Stimulated activated naive B cell treated with anti-CD40 and anti-IgM and Interleukin-4, amounts not matched to agents 10 μg/mL and 1 μg/mL and 100 μg/mL, for 72 hours (primary cell): Measurements from ENCODE around the gene DGKI.
"Not testable (repeated sequence)": the region's sequence is repeated elsewhere in the genome, so short reads cannot be mapped to it uniquely, and the experiment has no call there.

ENCODE experiments used
- ATAC-seq, 2 donors: fragments of 150-1000 bp; cut with Tn5 transposase; replicated peaks; 2 replicates each; pipeline ENCODE4 v1.10.0; 2021; ENCODE audit warnings: moderate library complexity in 1 of 2
- DNase-seq: peaks from one replicate; pipeline ENCODE4 v3.0.0; 2021
- H3K27ac Mint-ChIP-seq: one replicate; pipeline ENCODE4 v1.8.0; 2022; ENCODE audit warnings: mild to moderate bottlenecking, mixed read lengths
- H3K27me3 Mint-ChIP-seq, 2 donors: one replicate each; pipeline ENCODE4 v1.8.0; 2022; ENCODE audit warnings: mixed read lengths in 2 of 2
- H3K36me3 Mint-ChIP-seq, 2 donors: one replicate each; pipeline ENCODE4 v1.8.0; 2022; ENCODE audit warnings: mixed read lengths in 2 of 2, mild to moderate bottlenecking in 1 of 2
- H3K4me1 Mint-ChIP-seq, 2 donors: one replicate each; pipeline ENCODE4 v1.8.0; 2022; ENCODE audit warnings: mixed read lengths in 2 of 2, mild to moderate bottlenecking in 1 of 2
- H3K4me3 Mint-ChIP-seq, 2 donors: one replicate each; pipeline ENCODE4 v1.8.0; 2022; ENCODE audit warnings: mild to moderate bottlenecking in 2 of 2, mixed read lengths in 2 of 2, moderate library complexity in 1 of 2
- H3K9me3 Mint-ChIP-seq, 2 donors: one replicate each; pipeline ENCODE4 v1.8.0; 2022; ENCODE audit warnings: mixed read lengths in 2 of 2, mild to moderate bottlenecking in 1 of 2

The DGKI gene

DNA sequence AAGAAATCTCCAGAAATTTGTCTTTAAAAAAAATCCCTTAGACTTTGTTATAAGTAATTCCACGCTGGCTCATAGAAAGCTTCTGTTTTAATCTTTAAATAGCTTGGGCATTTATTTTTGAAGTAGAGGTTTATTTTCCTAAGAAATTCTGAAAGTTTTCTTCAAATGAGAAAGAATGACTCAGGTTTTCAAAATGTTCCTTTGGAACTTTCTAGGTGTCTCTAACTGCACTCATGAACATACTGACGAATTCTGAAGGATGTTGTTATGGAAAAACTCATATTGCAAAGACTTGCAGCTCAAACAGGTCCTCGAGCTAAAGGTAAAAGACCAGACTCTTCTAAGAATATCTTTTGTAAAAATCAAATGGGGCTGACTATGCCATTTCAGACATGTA lies 10.7 kb downstream of the DGKI start:
- H3K27me3 Mint-ChIP-seq: peaks cover 16 to 33% of the 10 kb centered on the region in 2 donors
- H3K36me3 Mint-ChIP-seq: peaks cover 5 to 6% of the 10 kb centered on the region in 2 donors
- DNase-seq (no peak), ATAC-seq (no peak)
- H3K27ac Mint-ChIP-seq: no peak overlapping the region
- peaks cover 10% of the 10 kb centered on the region in 2 donors for H3K9me3 Mint-ChIP-seq
- no peaks in the 10 kb centered on the region for H3K4me1 Mint-ChIP-seq
- H3K4me3 Mint-ChIP-seq: no peak overlapping the region

DNA sequence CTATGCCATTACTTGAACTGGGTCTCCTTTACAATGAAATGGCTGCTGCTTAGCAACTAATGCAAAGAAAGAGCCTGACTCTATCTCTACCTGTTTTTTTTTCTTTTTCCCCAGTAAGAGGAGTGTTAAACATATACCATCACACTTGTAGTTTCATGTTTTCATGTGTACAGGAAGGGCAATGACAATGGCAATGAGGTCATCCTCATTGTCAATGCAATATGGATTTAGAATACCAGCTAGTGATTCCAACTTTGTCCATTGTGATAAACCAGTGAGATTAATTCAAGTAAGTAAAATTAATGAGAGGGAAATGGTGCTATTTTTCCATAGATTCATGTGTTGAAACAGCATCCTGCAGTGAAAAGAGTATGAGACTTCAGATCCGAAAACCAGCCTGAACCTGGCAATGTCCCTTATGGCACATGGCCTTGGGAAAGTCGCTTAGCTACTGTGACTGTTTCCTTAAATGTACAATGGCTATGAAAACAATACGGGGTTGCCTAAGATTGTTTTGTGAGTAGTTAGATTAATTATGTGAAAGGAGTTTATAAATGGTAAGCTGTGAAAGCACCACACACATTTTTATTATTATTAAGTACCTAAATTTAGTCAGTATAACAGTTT lies 11.2 kb downstream of the DGKI start:
- Mint-ChIP-seq H3K4me3 (no peak overlapping the region), H3K27me3 (peaks cover 16 to 33% of the 10 kb centered on the region in 2 donors), H3K27ac (no peak overlapping the region), H3K36me3 (peaks cover 5 to 6% of the 10 kb centered on the region in 2 donors), H3K9me3 (peaks cover 10% of the 10 kb centered on the region in 2 donors), H3K4me1 (no peaks in the 10 kb centered on the region)
- DNase-seq: no peak
- ATAC-seq: no peak

DNA sequence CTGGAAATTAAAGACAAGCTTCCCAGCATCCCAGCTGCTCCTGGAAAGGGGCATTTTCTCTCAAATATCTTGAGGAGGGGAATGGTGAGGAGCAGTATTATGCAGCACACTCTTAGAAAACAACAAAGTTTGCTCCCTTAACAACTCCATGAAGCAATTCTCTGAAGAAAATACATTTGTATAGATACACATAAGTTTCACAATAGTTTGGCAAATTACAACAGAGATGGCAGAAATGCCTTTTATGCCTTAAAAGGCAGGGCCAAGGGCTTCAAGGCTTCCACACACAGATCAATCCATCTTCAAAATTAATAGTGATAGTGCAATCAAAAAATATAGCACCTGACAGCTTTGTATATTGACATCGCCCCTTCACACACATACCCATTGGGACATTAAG lies 12.2 kb downstream of the DGKI start:
- Mint-ChIP-seq H3K27ac (no peak overlapping the region), H3K27me3 (peaks cover 14 to 27% of the 10 kb centered on the region in 2 donors), H3K9me3 (peaks cover 10 to 13% of the 10 kb centered on the region in 2 donors), H3K4me1 (no peaks in the 10 kb centered on the region), H3K36me3 (peaks cover 5 to 6% of the 10 kb centered on the region in 2 donors), H3K4me3 (no peak overlapping the region)
- no peak for DNase-seq
- ATAC-seq: no peak

DNA sequence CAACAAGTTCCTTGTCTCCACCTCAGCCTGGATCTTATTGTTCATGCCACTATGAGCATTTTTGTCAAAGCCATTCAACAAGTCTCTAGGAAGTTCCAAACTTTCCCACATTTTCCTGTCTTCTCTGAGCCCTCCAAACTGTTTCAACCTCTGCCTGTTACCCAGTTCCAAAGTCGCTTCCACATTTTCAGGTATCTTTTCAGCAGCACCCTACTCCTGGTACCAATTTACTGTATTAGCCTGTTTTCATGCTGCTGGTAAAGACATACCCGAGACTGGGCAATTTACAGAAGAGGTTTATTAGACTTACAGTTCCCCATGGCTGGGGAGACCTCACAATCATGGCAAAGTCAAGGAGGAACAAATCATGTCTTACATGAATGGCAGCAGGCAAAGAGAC lies 13.8 kb downstream of the DGKI start:
- H3K9me3 Mint-ChIP-seq: peaks cover 10 to 13% of the 10 kb centered on the region in 2 donors
- not testable (repeated sequence) for H3K4me1 Mint-ChIP-seq, ATAC-seq, H3K36me3 Mint-ChIP-seq, H3K27ac Mint-ChIP-seq, DNase-seq, H3K4me3 Mint-ChIP-seq
- peaks cover 8 to 19% of the 10 kb centered on the region in 2 donors for H3K27me3 Mint-ChIP-seq

GRCh38 chr7:137832382-137832781 lies 14.4 kb downstream of the DGKI start:
- no peak for ATAC-seq
- Mint-ChIP-seq H3K9me3 (peaks cover 10 to 13% of the 10 kb centered on the region in 2 donors), H3K4me1 (no peaks in the 10 kb centered on the region), H3K27ac (no peak overlapping the region), H3K36me3 (peaks cover 5 to 6% of the 10 kb centered on the region in 2 donors), H3K27me3 (peaks cover 6 to 19% of the 10 kb centered on the region in 2 donors), H3K4me3 (no peak overlapping the region)
- DNase-seq: no peak

GRCh38 chr7:137831555-137831954 lies 15.2 kb downstream of the DGKI start:
- H3K27ac Mint-ChIP-seq, H3K4me1 Mint-ChIP-seq, H3K4me3 Mint-ChIP-seq, ATAC-seq, DNase-seq, H3K36me3 Mint-ChIP-seq: not testable (repeated sequence)
- Mint-ChIP-seq H3K9me3 (peaks cover 10 to 13% of the 10 kb centered on the region in 2 donors), H3K27me3 (peaks cover 9 to 20% of the 10 kb centered on the region in 2 donors)

DNA sequence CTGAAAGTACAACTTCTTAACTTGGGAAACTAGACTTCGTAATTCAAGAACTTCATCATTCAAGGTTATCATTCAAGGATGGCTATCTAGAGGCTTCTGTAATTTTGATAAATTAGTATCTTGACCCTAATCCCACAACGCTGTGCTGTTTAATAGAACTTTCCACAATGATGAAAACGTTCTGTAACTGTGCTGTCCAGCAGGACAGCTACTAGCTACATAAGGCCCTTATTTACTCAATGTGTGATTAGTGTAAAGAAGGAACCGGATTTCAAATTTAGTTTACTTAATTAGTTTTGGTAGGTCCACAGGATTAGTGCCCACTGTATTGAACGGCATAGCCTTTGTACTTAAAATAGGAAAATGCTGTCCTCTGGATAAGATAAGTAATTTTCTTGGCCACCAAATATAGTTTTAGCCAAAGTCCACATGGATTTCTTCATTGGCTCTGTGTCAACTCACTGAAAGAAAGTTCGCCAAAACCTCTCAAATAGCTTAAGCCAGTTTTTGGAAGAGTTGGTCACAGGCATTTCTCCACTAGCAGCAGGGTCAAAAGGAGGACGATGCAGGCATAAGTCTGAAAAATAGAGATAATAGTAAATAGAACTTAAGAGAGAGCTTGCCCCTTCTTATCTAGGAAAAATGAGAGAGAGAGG lies 17.3 kb downstream of the DGKI start:
- no peak overlapping the region for H3K4me3 Mint-ChIP-seq
- H3K27ac Mint-ChIP-seq: no peak overlapping the region
- peaks cover 6% of the 10 kb centered on the region in 2 donors for H3K36me3 Mint-ChIP-seq
- DNase-seq (no peak), ATAC-seq (no peak)
- peaks cover 10 to 13% of the 10 kb centered on the region in 2 donors for H3K9me3 Mint-ChIP-seq
- H3K4me1 Mint-ChIP-seq: no peaks in the 10 kb centered on the region
- H3K27me3 Mint-ChIP-seq: peaks cover 9 to 15% of the 10 kb centered on the region in 2 donors

GRCh38 chr7:137828456-137828855 lies 18.3 kb downstream of the DGKI start:
- Mint-ChIP-seq H3K36me3 (peaks cover 6% of the 10 kb centered on the region in 2 donors), H3K4me1 (peaks cover 0 to 1% of the 10 kb centered on the region in 2 donors), H3K4me3 (no peak overlapping the region), H3K9me3 (peaks cover 8 to 13% of the 10 kb centered on the region in 2 donors), H3K27me3 (peaks cover 9 to 15% of the 10 kb centered on the region in 2 donors), H3K27ac (no peak overlapping the region)
- ATAC-seq (no peak), DNase-seq (no peak)

DNA sequence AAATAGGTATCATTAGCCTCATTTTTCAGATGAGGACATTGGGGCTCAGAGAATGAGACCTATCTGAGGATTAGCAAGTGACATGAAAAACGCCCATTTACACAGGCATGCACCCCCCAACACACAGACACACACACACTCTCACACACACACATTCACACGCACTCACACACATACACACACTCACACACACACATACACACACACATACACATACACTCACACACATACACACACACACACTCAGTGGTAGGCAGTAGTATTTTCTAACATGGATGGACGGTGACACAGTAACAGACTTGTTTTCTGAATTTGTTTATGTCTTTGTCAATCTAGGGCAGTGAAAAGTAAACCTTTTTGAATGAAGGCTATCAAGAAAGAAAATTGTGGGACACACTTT lies 21.3 kb downstream of the DGKI start:
- no peak overlapping the region for H3K4me3 Mint-ChIP-seq
- DNase-seq: no peak
- peaks cover 14 to 26% of the 10 kb centered on the region in 2 donors for H3K27me3 Mint-ChIP-seq
- H3K4me1 Mint-ChIP-seq: peaks cover 3 to 9% of the 10 kb centered on the region in 2 donors
- ATAC-seq: no peak
- peaks cover 0 to 1% of the 10 kb centered on the region in 2 donors for H3K36me3 Mint-ChIP-seq
- H3K27ac Mint-ChIP-seq: no peak overlapping the region
- H3K9me3 Mint-ChIP-seq: peaks cover 0 to 2% of the 10 kb centered on the region in 2 donors

DNA sequence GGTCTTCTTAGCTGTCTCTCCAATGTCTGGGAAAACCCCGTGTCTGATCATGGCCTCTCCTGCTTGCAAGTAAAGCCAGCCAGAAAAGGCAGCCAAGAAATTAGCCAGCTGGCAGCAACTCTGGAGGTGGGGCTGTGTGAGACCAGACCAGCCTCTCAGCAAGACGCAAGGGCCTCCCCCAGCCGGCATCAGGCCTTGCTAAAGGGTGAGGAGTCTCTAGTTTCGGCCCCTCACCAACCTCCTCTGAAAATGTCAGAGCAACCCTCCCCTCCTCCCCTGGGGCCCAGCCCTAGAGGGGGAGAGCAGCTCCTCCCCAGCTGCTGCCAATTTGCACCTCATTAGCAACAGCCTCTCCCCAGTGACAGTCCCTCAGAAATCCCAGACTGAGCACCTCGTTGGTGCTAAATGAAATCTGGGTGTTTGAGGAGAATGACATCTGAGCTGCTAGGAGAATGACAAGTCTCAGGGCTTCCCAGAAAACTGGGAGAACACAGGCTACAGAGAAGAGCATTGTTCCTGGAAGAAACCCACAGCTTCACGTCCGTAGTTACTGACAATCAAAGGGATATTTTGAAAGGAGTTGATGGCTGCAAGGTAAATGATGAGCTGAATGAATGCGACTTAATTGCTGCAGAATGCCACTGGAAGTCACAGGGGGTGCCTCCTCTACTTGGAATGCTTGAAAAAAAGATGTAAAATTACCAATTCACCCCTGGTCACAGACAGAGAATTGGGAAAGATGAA lies 25.9 kb downstream of the DGKI start:
- Mint-ChIP-seq H3K27me3 (peaks cover 24 to 35% of the 10 kb centered on the region in 2 donors), H3K4me1 (peaks cover 6 to 13% of the 10 kb centered on the region in 2 donors), H3K36me3 (peaks cover 0 to 1% of the 10 kb centered on the region in 2 donors), H3K9me3 (no peaks in the 10 kb centered on the region), H3K27ac (no peak overlapping the region), H3K4me3 (no peak overlapping the region)
- ATAC-seq (peak; percentile 48 to 67), DNase-seq (no peak)

DNA sequence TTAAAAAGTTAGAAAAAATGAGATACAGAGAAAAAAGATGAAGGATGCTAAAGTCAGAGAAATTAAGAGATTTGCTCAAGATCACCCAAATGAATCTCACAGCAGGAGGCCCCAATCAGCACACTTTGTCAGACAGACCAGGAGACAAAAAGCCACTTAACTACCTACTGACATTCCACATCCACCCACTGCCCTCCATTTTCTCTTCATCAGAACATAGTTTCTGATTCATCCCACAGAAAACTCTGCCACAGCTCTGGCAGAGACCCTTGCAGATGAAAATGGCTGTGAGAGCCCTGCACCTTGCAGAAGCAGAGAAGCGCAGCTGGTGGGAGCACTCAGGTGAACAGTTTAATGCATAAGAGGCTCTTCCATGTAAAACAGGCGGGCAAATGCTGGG lies 26.6 kb downstream of the DGKI start:
- ATAC-seq: no peak
- DNase-seq: no peak
- Mint-ChIP-seq H3K36me3 (no peaks in the 10 kb centered on the region), H3K27me3 (peaks cover 24 to 37% of the 10 kb centered on the region in 2 donors), H3K4me3 (no peak overlapping the region), H3K27ac (no peak overlapping the region), H3K4me1 (peaks cover 6 to 13% of the 10 kb centered on the region in 2 donors), H3K9me3 (no peaks in the 10 kb centered on the region)

DNA sequence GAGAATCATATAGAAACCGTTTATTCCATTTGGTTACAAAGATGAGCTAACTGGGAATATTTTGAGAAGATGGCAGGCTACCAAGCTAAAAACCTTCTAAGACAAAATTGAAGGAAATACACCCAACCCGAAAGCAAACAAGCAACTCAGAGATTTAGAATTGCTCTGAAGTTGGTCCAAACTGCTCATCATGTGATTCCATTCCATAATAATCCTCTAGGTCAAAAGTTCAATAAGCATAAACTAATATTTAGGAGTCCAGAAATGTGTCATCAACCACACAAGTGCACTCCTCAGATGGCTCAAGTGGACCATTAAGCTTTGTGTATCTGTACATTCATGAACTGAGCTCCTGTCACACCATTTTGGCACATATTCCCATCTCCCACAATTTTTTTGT lies 28.7 kb downstream of the DGKI start:
- DNase-seq: no peak
- Mint-ChIP-seq H3K27ac (no peak overlapping the region), H3K4me1 (peaks cover 3 to 13% of the 10 kb centered on the region in 2 donors), H3K4me3 (no peak overlapping the region), H3K9me3 (no peaks in the 10 kb centered on the region), H3K27me3 (peaks cover 27 to 46% of the 10 kb centered on the region in 2 donors), H3K36me3 (no peaks in the 10 kb centered on the region)
- ATAC-seq: no peak

DNA sequence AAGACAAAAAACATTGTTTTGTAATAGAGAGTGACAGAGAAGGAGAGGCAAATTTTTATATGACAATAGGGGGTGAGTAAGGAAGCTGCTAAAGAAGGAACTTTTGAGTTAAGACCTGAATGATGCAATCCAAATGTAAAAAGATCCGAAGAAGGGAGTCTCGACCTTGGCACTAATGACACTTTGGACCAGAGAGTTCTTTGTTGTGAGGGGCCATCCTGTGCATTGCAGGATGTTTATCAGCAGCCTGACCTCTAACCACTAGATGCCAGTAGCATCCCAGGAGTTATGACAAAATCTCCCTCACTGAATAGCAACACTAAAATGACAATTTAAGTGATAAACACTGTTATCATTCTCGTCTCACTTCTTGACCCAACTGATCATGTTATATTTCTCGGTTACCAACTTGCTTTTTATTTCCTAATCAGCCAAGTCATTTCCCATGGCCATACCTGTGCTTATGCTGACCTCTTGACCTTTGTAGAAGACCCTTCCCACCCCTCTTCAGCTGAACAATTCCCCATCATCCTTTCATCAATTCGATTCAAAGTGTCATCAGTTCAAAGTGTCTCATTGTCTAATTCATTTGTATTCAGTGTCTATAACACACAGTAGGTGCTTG lies 30.0 kb downstream of the DGKI start:
- Mint-ChIP-seq H3K27ac (no peak overlapping the region), H3K9me3 (no peaks in the 10 kb centered on the region), H3K4me1 (peaks cover 3 to 13% of the 10 kb centered on the region in 2 donors), H3K4me3 (no peak overlapping the region), H3K36me3 (no peaks in the 10 kb centered on the region), H3K27me3 (peaks cover 27 to 45% of the 10 kb centered on the region in 2 donors)
- no peak for DNase-seq
- no peak for ATAC-seq

DNA sequence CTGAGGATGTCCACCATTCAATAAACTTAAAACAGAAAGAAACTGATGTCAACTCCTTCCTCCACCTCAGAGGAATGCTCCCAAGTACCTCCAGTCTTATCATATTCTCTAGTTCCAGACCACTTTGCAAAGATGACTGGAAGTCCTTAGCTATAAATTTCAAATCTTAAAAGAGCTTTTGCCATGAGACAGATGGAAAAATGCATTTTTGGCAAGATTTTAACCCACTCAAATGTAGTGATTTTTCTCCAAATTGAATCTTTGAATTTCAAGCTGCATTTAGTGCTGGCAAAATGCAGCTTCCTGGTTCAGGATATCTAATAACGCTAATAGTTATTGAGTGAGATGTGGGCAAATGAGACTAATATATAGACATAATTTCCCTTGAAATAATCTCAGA lies 33.2 kb downstream of the DGKI start:
- Mint-ChIP-seq H3K36me3 (no peaks in the 10 kb centered on the region), H3K9me3 (no peaks in the 10 kb centered on the region), H3K27ac (no peak overlapping the region), H3K4me1 (no peaks in the 10 kb centered on the region), H3K4me3 (no peak overlapping the region), H3K27me3 (peaks cover 4 to 17% of the 10 kb centered on the region in 2 donors)
- ATAC-seq (no peak), DNase-seq (no peak)
